Measurements from ENCODE around the gene CHAF1B.

DNA sequence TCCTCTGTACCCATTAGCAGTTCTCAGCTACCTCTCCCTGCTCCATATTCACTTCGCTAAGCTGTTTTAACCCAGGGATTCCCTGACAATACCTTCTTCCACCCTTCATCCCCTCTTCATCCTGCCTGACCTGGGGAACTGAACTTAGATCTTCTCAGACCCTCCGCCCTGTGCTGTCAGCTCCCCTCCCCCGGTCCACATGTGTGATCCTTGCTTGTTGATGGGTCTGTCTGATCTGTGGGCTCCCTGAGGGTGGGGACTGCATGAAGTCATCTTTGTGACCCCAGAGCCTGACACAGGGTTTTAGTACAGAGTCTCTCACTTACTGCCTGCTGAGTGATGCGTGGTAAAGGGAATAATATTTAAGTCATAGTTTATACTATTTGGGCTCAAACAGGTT is 11.8 kb downstream of the CHAF1B start:
- TF ChIP-seq, protein P1, sequence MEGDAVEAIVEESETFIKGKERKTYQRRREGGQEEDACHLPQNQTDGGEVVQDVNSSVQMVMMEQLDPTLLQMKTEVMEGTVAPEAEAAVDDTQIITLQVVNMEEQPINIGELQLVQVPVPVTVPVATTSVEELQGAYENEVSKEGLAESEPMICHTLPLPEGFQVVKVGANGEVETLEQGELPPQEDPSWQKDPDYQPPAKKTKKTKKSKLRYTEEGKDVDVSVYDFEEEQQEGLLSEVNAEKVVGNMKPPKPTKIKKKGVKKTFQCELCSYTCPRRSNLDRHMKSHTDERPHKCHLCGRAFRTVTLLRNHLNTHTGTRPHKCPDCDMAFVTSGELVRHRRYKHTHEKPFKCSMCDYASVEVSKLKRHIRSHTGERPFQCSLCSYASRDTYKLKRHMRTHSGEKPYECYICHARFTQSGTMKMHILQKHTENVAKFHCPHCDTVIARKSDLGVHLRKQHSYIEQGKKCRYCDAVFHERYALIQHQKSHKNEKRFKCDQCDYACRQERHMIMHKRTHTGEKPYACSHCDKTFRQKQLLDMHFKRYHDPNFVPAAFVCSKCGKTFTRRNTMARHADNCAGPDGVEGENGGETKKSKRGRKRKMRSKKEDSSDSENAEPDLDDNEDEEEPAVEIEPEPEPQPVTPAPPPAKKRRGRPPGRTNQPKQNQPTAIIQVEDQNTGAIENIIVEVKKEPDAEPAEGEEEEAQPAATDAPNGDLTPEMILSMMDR (IDR thresholded peaks at IDR 0.05): no peak
- no peak for TF ChIP-seq POLR2A (IDR thresholded peaks at IDR 0.05)

Measured in right lobe of liver (tissue), 4 donors.